HG02970 (cell line): ENCODE measurements around the gene KRT84.
"Not testable (repeated sequence)": the region's sequence is repeated elsewhere in the genome, so short reads cannot be mapped to it uniquely, and the experiment has no call there.

ENCODE experiments used
- ATAC-seq: cut with Tn5 transposase; IDR thresholded peaks from one replicate; pipeline ENCODE4 v1.9.1; 2021; ENCODE audit warnings: mild to moderate bottlenecking, moderate library complexity, moderate number of reproducible peaks; ENCODE audit not compliant: unreplicated experiment, low FRiP score

The KRT84 gene

GRCh38 chr12:52347551-52348510 lies 37.6 kb downstream of the KRT84 start:
- no peak for ATAC-seq

GRCh38 chr12:52347016-52347415 lies 38.4 kb downstream of the KRT84 start:
- no peak for ATAC-seq

GRCh38 chr12:52346593-52346992 lies 38.9 kb downstream of the KRT84 start:
- ATAC-seq, result no peak

GRCh38 chr12:52345041-52345440 lies 40.4 kb downstream of the KRT84 start:
- not testable (repeated sequence) for ATAC-seq

GRCh38 chr12:52344111-52344510 lies 41.3 kb downstream of the KRT84 start:
- ATAC-seq, result no peak

GRCh38 chr12:52343550-52343949 lies 41.9 kb downstream of the KRT84 start:
- ATAC-seq, result no peak

- no peak for ATAC-seq
Observed at GRCh38 chr12:52342781-52343490, 42.5 kb downstream of the KRT84 start.

- no peak for ATAC-seq
Observed at GRCh38 chr12:52341066-52341580, 44.3 kb downstream of the KRT84 start.

- no peak for ATAC-seq
Observed at GRCh38 chr12:52338241-52338960, 47.1 kb downstream of the KRT84 start.

- ATAC-seq, result no peak
Observed at GRCh38 chr12:52337054-52337453, 48.4 kb downstream of the KRT84 start.

- no peak for ATAC-seq
Observed at GRCh38 chr12:52336641-52337040, 48.8 kb downstream of the KRT84 start.

GRCh38 chr12:52335598-52336262 lies 49.7 kb downstream of the KRT84 start:
- no peak for ATAC-seq

GRCh38 chr12:52334185-52334584 lies 51.3 kb downstream of the KRT84 start:
- no peak for ATAC-seq

GRCh38 chr12:52333321-52333720 lies 52.1 kb downstream of the KRT84 start:
- no peak for ATAC-seq

- no peak for ATAC-seq
Observed at GRCh38 chr12:52332381-52332780, 53.1 kb downstream of the KRT84 start.

GRCh38 chr12:52331833-52332232 lies 53.6 kb downstream of the KRT84 start:
- no peak for ATAC-seq

- ATAC-seq, result no peak
Observed at GRCh38 chr12:52331039-52331438, 54.4 kb downstream of the KRT84 start.

- ATAC-seq, result no peak
Observed at GRCh38 chr12:52327830-52328500, 57.5 kb downstream of the KRT84 start.
